PC-3 (cell line): Measurements from ENCODE around the gene NBAS. TPM values are rescaled to one million over a fixed set of nuclear protein-coding genes. Genes with fewer than 3 reads are reported as not detected.

ENCODE experiments used
- ATAC-seq: fragments of 200-7000 bp; cut with Tn5 transposase; 2 replicates; pipeline ENCODE4 v1.9.1; 2020; ENCODE audit warnings: mild to moderate bottlenecking, moderate library complexity
- BruUV-seq: library from RNA; stranded (reverse); fragments of 400-500 nt; replicated peaks from 2 replicates; lab custom pipeline; 2021; lab: Mats Ljungman, UMichigan
- CTCF ChIA-PET: fragments of 300-600 bp; sonication (Branson Sonifier 250); formaldehyde crosslinking; loops from one replicate; lab custom pipeline; 2022; ENCODE audit warnings: antibody characterized with exemption; lab: Charles Lee
- POLR2A ChIA-PET: fragments of 300-600 bp; sonication (Branson Sonifier 250); formaldehyde crosslinking; loops from one replicate; lab custom pipeline; 2022; ENCODE audit warnings: antibody characterized with exemption; ENCODE audit not compliant: unreplicated experiment; lab: Charles Lee
- DNase-seq: peaks from one replicate; pipeline ENCODE4 v3.0.0-alpha.2; 2015
- H2AFZ ChIP-seq: fragments of 300-600 bp; sonication (generic); 2 replicates; pipeline ENCODE4 v1.6.0; 2016; ENCODE audit warnings: antibody characterized with exemption, low read length
- H3F3A ChIP-seq: fragments of 300-600 bp; sonication (generic); one replicate; pipeline ENCODE4 v1.6.0; 2017; ENCODE audit warnings: antibody characterized with exemption, low read length, control low read depth, mild to moderate bottlenecking; ENCODE audit not compliant: unreplicated experiment
- H3K27ac ChIP-seq: fragments of 300-600 bp; sonication (generic); 2 replicates; pipeline ENCODE4 v1.5.1; 2016; ENCODE audit warnings: mild to moderate bottlenecking, low read length
- H3K27me3 ChIP-seq: fragments of 300-600 bp; sonication (generic); 2 replicates; pipeline ENCODE4 v1.6.1; 2016; ENCODE audit warnings: low read length, mixed read lengths
- H3K36me3 ChIP-seq: fragments of 300-600 bp; sonication (generic); 2 replicates; pipeline ENCODE4 v1.6.1; 2016; ENCODE audit warnings: low read depth, mixed run types, low read length, mixed read lengths
- H3K4me1 ChIP-seq: fragments of 300-600 bp; sonication (generic); 2 replicates; pipeline ENCODE4 v1.5.1; 2016; ENCODE audit warnings: low read length; ENCODE audit not compliant: insufficient read depth
- H3K4me2 ChIP-seq: fragments of 300-600 bp; sonication (generic); 2 replicates; pipeline ENCODE4 v1.6.0; 2016; ENCODE audit warnings: low read length
- H3K4me3 ChIP-seq: fragments of 300-600 bp; sonication (generic); 2 replicates; pipeline ENCODE4 v1.5.1; 2016; ENCODE audit warnings: mild to moderate bottlenecking, low read length, mixed read lengths
- H3K79me2 ChIP-seq: fragments of 300-600 bp; sonication (generic); 2 replicates; pipeline ENCODE4 v1.6.1; 2017; ENCODE audit warnings: low read length, mixed read lengths
- H3K9ac ChIP-seq: fragments of 300-600 bp; sonication (generic); 2 replicates; pipeline ENCODE4 v1.6.0; 2016; ENCODE audit warnings: mild to moderate bottlenecking, low read length
- H3K9me2 ChIP-seq: fragments of 300-600 bp; sonication (generic); replicated peaks from 2 replicates; pipeline ENCODE4 v1.6.1; 2016; ENCODE audit warnings: mixed run types, low read length, mixed read lengths
- H3K9me3 ChIP-seq: fragments of 300-600 bp; sonication (generic); 2 replicates; pipeline ENCODE4 v1.6.1; 2016; ENCODE audit warnings: low read length, mixed read lengths
- H4K20me1 ChIP-seq: fragments of 300-600 bp; sonication (generic); 2 replicates; pipeline ENCODE4 v1.6.1; 2016; ENCODE audit warnings: low read length, mixed read lengths
- EZH2 ChIP-seq: fragments of 300-600 bp; sonication (generic); IDR thresholded peaks from one replicate; pipeline ENCODE4 v1.6.1; 2017; ENCODE audit warnings: antibody characterized with exemption, mild to moderate bottlenecking, low read length; ENCODE audit not compliant: unreplicated experiment
- EZH2phosphoT487 ChIP-seq: fragments of 300-600 bp; sonication (generic); IDR thresholded peaks from 2 replicates; pipeline ENCODE4 v1.6.1; 2018; ENCODE audit warnings: mild to moderate bottlenecking, antibody characterized with exemption, low read length, borderline replicate concordance
- intact Hi-C: fragments of 100-400 bp; cut with micrococcal nuclease; formaldehyde crosslinking; loops from 2 replicates; pipeline ENCODE4 v1.9.0; 2023
- total RNA-seq: library from RNA; depleted of rRNA; stranded (reverse); fragments of >200 nt; gene quantifications from 2 replicates; pipeline ENCODE4 v1.2.3, GENCODE V29; 2014
- TF ChIP-seq, protein P1 (sequence below): fragments of 300-600 bp; sonication (generic); conservative IDR thresholded peaks from 2 replicates; pipeline ENCODE4 v1.5.1; 2017; ENCODE audit warnings: antibody characterized with exemption, low read depth, mild to moderate bottlenecking, low read length

Gene NBAS
- total RNA-seq, 1 experiment from 2014 or later: 37.2 TPM

DNA sequence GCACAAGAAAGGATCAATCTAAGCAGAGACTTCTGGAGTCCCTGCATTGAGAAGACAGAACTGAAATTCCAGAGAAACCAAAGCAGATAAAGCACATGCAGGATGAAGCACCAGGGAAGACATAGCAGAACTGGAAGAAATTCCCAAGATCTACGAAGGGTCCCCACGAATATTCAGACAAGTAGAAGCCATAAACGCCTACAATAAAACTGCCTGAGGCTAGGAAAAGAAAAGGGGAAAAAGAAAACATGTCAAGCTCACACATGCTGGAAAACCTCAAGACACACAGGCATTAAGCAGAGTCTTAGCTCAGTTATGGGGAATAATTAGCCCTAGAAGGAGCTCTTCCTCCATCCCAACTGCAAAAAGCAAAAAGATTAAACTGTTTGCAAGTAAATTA lies 171.2 kb downstream of the NBAS start:
- no peak for ATAC-seq
- CTCF ChIA-PET: interaction anchor here (0.5 kb wide), 1 partner anchor 42 kb away, joined by 3 read pairs; no protein-coding TSS in a partner anchor
- H3K27me3 ChIP-seq: no peaks in the 10 kb centered on the region

DNA sequence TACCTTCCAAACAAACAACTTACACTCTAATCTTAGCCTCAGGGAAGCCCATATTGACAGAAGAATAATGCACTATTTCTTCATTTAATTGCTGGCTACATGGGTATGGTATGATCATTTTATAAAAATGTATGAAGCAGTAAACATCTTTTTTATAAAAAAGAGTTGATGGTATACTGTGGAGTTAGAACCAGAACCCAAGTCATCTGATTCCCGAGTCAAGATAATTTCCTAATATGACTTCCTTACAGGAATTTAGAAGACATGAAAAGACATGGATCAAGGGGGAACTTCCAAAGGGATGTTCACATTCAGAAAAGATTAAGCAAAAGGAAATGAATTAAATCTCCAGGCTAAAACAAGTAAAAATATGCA lies 171.8 kb downstream of the NBAS start:
- no peaks in the 10 kb centered on the region for H3K27me3 ChIP-seq
- intact Hi-C loops: no loop called here
- no peaks in the 10 kb centered on the region for H3K79me2 ChIP-seq
- H4K20me1 ChIP-seq: no peaks in the 10 kb centered on the region
- ChIA-PET POLR2A (no interaction called here), CTCF (no interaction called here)
- no peak overlapping the region for H3K4me3 ChIP-seq
- no peaks in the 10 kb centered on the region; the same call in 1 of the 2 replicates for H3K36me3 ChIP-seq
- H3K4me1 ChIP-seq: peaks cover 5% of the 10 kb centered on the region; the same call in 1 of the 2 replicates
- H3F3A ChIP-seq: no peaks in the 10 kb centered on the region
- no peaks in the 10 kb centered on the region for H3K9me2 ChIP-seq
- DNase-seq (no peak), ATAC-seq (no peak)
- no peak overlapping the region for H2AFZ ChIP-seq
- no peaks in the 10 kb centered on the region for H3K9me3 ChIP-seq
- no peak for TF ChIP-seq EZH2
- TF ChIP-seq, protein P1, sequence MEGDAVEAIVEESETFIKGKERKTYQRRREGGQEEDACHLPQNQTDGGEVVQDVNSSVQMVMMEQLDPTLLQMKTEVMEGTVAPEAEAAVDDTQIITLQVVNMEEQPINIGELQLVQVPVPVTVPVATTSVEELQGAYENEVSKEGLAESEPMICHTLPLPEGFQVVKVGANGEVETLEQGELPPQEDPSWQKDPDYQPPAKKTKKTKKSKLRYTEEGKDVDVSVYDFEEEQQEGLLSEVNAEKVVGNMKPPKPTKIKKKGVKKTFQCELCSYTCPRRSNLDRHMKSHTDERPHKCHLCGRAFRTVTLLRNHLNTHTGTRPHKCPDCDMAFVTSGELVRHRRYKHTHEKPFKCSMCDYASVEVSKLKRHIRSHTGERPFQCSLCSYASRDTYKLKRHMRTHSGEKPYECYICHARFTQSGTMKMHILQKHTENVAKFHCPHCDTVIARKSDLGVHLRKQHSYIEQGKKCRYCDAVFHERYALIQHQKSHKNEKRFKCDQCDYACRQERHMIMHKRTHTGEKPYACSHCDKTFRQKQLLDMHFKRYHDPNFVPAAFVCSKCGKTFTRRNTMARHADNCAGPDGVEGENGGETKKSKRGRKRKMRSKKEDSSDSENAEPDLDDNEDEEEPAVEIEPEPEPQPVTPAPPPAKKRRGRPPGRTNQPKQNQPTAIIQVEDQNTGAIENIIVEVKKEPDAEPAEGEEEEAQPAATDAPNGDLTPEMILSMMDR: no peak
- no peak for TF ChIP-seq EZH2phosphoT487
- BruUV-seq: no TSS peak
- H3K9ac ChIP-seq: no peak overlapping the region
- no peak overlapping the region for H3K4me2 ChIP-seq
- H3K27ac ChIP-seq: no peak overlapping the region

More for the DNA sequence above, 171.2 kb downstream of the NBAS start:
- Histone ChIP-seq H3K79me2 (no peaks in the 10 kb centered on the region), H4K20me1 (no peaks in the 10 kb centered on the region), H3K4me1 (peaks cover 5% of the 10 kb centered on the region; the same call in 1 of the 2 replicates), H3K9me3 (no peaks in the 10 kb centered on the region), H3K4me2 (no peak overlapping the region), H3K36me3 (no peaks in the 10 kb centered on the region; the same call in 1 of the 2 replicates), H2AFZ (no peak overlapping the region), H3K27ac (no peak overlapping the region), H3K9ac (no peak overlapping the region), H3K9me2 (no peaks in the 10 kb centered on the region), H3K4me3 (no peak overlapping the region), H3F3A (no peaks in the 10 kb centered on the region)
- no peak for DNase-seq
- POLR2A ChIA-PET: no interaction called here
- TF ChIP-seq EZH2 (no peak), EZH2phosphoT487 (no peak)
- TF ChIP-seq, protein P1: no peak
- no TSS peak for BruUV-seq
- intact Hi-C loops: no loop called here

DNA sequence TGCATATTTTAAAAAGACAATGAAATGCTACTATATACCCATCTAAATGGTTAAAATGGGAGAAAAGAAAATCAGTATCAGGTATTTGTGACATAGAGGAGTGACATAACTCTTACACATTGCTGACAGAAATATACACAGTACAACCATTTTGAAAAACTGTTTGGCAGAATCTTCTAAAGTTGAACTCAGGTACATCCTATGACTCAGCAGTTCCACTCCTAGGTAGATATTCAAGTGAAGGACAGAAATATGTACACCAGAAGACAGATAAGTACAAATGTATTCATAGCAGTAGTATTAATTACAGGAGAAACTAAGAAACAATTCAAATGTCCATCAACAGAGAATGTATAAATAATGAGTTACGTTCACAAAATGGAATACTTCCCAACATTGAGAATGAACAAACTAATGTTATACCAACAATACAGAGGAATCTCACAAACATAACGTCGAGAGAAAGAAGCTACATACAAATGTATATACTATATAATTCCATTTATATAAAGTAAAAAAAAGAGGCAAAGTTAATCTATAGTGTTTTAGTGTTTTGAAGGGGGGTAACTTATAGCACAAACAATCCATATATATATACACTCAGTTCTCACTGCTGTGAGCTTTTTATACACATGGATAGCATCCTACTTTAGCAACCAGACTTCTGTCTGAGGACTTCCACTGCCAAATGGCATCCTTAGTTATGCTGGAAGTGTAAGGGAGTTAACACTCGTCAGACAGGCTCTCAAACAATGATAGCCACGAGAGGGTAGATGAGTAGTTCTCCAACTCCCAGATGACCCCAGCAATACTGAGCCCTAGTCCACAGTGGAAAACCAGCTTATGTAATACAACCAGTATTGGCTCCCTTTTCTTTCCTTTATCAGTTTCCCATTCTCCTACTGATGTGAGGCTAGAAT lies 172.5 kb downstream of the NBAS start:
- Histone ChIP-seq H2AFZ (no peak overlapping the region), H3K4me2 (no peak overlapping the region), H3K4me1 (peaks cover 5% of the 10 kb centered on the region; the same call in 1 of the 2 replicates), H3F3A (no peaks in the 10 kb centered on the region), H4K20me1 (no peaks in the 10 kb centered on the region), H3K27ac (no peak overlapping the region), H3K36me3 (no peaks in the 10 kb centered on the region; the same call in 1 of the 2 replicates), H3K9me3 (no peaks in the 10 kb centered on the region), H3K4me3 (no peak overlapping the region), H3K27me3 (no peaks in the 10 kb centered on the region), H3K9me2 (no peaks in the 10 kb centered on the region), H3K79me2 (no peaks in the 10 kb centered on the region), H3K9ac (no peak overlapping the region)
- TF ChIP-seq EZH2phosphoT487 (no peak), EZH2 (no peak)
- TF ChIP-seq, protein P1: no peak
- DNase-seq: peak; percentile 10
- CTCF ChIA-PET: no interaction called here
- ATAC-seq: no peak
- no TSS peak for BruUV-seq
- intact Hi-C loops: no loop called here
- POLR2A ChIA-PET: no interaction called here
